PC-3 (cell line): ENCODE data around the gene MSI2. TPM values are rescaled to one million over a fixed set of nuclear protein-coding genes. Genes with fewer than 3 reads are reported as not detected.
A peak's percentile ranks its signal among the peaks of the same experiment; 100 is the strongest.

Experiments used
- ATAC-seq: fragments of 200-7000 bp; cut with Tn5 transposase; 2 replicates; pipeline ENCODE4 v1.9.1; 2020; ENCODE audit warnings: mild to moderate bottlenecking, moderate library complexity
- BruUV-seq: library from RNA; stranded (reverse); fragments of 400-500 nt; replicated peaks from 2 replicates; lab custom pipeline; 2021; lab: Mats Ljungman, UMichigan
- CTCF ChIA-PET: fragments of 300-600 bp; sonication (Branson Sonifier 250); formaldehyde crosslinking; loops from one replicate; lab custom pipeline; 2022; ENCODE audit warnings: antibody characterized with exemption; lab: Charles Lee
- POLR2A ChIA-PET: fragments of 300-600 bp; sonication (Branson Sonifier 250); formaldehyde crosslinking; loops from one replicate; lab custom pipeline; 2022; ENCODE audit warnings: antibody characterized with exemption; ENCODE audit not compliant: unreplicated experiment; lab: Charles Lee
- DNase-seq: peaks from one replicate; pipeline ENCODE4 v3.0.0-alpha.2; 2015
- H2AFZ ChIP-seq: fragments of 300-600 bp; sonication (generic); 2 replicates; pipeline ENCODE4 v1.6.0; 2016; ENCODE audit warnings: antibody characterized with exemption, low read length
- H3F3A ChIP-seq: fragments of 300-600 bp; sonication (generic); one replicate; pipeline ENCODE4 v1.6.0; 2017; ENCODE audit warnings: antibody characterized with exemption, low read length, control low read depth, mild to moderate bottlenecking; ENCODE audit not compliant: unreplicated experiment
- H3K27ac ChIP-seq: fragments of 300-600 bp; sonication (generic); 2 replicates; pipeline ENCODE4 v1.5.1; 2016; ENCODE audit warnings: mild to moderate bottlenecking, low read length
- H3K27me3 ChIP-seq: fragments of 300-600 bp; sonication (generic); 2 replicates; pipeline ENCODE4 v1.6.1; 2016; ENCODE audit warnings: low read length, mixed read lengths
- H3K36me3 ChIP-seq: fragments of 300-600 bp; sonication (generic); 2 replicates; pipeline ENCODE4 v1.6.1; 2016; ENCODE audit warnings: low read depth, mixed run types, low read length, mixed read lengths
- H3K4me1 ChIP-seq: fragments of 300-600 bp; sonication (generic); 2 replicates; pipeline ENCODE4 v1.5.1; 2016; ENCODE audit warnings: low read length; ENCODE audit not compliant: insufficient read depth
- H3K4me2 ChIP-seq: fragments of 300-600 bp; sonication (generic); 2 replicates; pipeline ENCODE4 v1.6.0; 2016; ENCODE audit warnings: low read length
- H3K4me3 ChIP-seq: fragments of 300-600 bp; sonication (generic); 2 replicates; pipeline ENCODE4 v1.5.1; 2016; ENCODE audit warnings: mild to moderate bottlenecking, low read length, mixed read lengths
- H3K79me2 ChIP-seq: fragments of 300-600 bp; sonication (generic); 2 replicates; pipeline ENCODE4 v1.6.1; 2017; ENCODE audit warnings: low read length, mixed read lengths
- H3K9ac ChIP-seq: fragments of 300-600 bp; sonication (generic); 2 replicates; pipeline ENCODE4 v1.6.0; 2016; ENCODE audit warnings: mild to moderate bottlenecking, low read length
- H3K9me2 ChIP-seq: fragments of 300-600 bp; sonication (generic); replicated peaks from 2 replicates; pipeline ENCODE4 v1.6.1; 2016; ENCODE audit warnings: mixed run types, low read length, mixed read lengths
- H3K9me3 ChIP-seq: fragments of 300-600 bp; sonication (generic); 2 replicates; pipeline ENCODE4 v1.6.1; 2016; ENCODE audit warnings: low read length, mixed read lengths
- H4K20me1 ChIP-seq: fragments of 300-600 bp; sonication (generic); 2 replicates; pipeline ENCODE4 v1.6.1; 2016; ENCODE audit warnings: low read length, mixed read lengths
- CTCF ChIP-seq: fragments of 300-600 bp; sonication (generic); conservative IDR thresholded peaks from 2 replicates; pipeline ENCODE4 v1.5.1; 2017; ENCODE audit warnings: antibody characterized with exemption, low read depth, mild to moderate bottlenecking, low read length
- EZH2 ChIP-seq: fragments of 300-600 bp; sonication (generic); IDR thresholded peaks from one replicate; pipeline ENCODE4 v1.6.1; 2017; ENCODE audit warnings: antibody characterized with exemption, mild to moderate bottlenecking, low read length; ENCODE audit not compliant: unreplicated experiment
- EZH2phosphoT487 ChIP-seq: fragments of 300-600 bp; sonication (generic); IDR thresholded peaks from 2 replicates; pipeline ENCODE4 v1.6.1; 2018; ENCODE audit warnings: mild to moderate bottlenecking, antibody characterized with exemption, low read length, borderline replicate concordance
- intact Hi-C: fragments of 100-400 bp; cut with micrococcal nuclease; formaldehyde crosslinking; loops from 2 replicates; pipeline ENCODE4 v1.9.0; 2023
- total RNA-seq: library from RNA; depleted of rRNA; stranded (reverse); fragments of >200 nt; gene quantifications from 2 replicates; pipeline ENCODE4 v1.2.3, GENCODE V29; 2014

Gene MSI2
- total RNA-seq, 1 experiment from 2014 or later: 54.7 TPM

GRCh38 chr17:57636985-57637665 is 380.8 kb downstream of the MSI2 start:
- H3K4me2 ChIP-seq: peak overlapping the region; percentile 12; the same call in 1 of the 2 replicates
- H3K9ac ChIP-seq: no peak overlapping the region
- no peak overlapping the region for H3K4me3 ChIP-seq
- no peaks in the 10 kb centered on the region for H3K9me3 ChIP-seq
- no peak overlapping the region for H3K27ac ChIP-seq
- no peak overlapping the region for H2AFZ ChIP-seq
- intact Hi-C loops: no loop called here
- ATAC-seq (peak; percentile 66), DNase-seq (peak; percentile 46)
- H4K20me1 ChIP-seq: no peaks in the 10 kb centered on the region
- H3K36me3 ChIP-seq: no peaks in the 10 kb centered on the region
- ChIA-PET CTCF (interaction anchor here (1.8 kb wide), 1 partner anchor 35 kb away, joined by 5 read pairs; no protein-coding TSS in a partner anchor), POLR2A (no interaction called here)
- H3K9me2 ChIP-seq: no peaks in the 10 kb centered on the region
- no peak for TF ChIP-seq EZH2
- no peak for TF ChIP-seq EZH2phosphoT487
- TF ChIP-seq CTCF: no peak
- H3K27me3 ChIP-seq: no peaks in the 10 kb centered on the region
- no peaks in the 10 kb centered on the region for H3F3A ChIP-seq
- H3K4me1 ChIP-seq: peaks cover 4% of the 10 kb centered on the region
- no peaks in the 10 kb centered on the region for H3K79me2 ChIP-seq
- BruUV-seq: no TSS peak

GRCh38 chr17:57637666-57638010 is 381.3 kb downstream of the MSI2 start:
- H3K9me3 ChIP-seq: no peaks in the 10 kb centered on the region
- no peak overlapping the region for H2AFZ ChIP-seq
- no peaks in the 10 kb centered on the region for H3K9me2 ChIP-seq
- DNase-seq: no peak
- no peaks in the 10 kb centered on the region for H3K79me2 ChIP-seq
- no peak overlapping the region for H3K27ac ChIP-seq
- H3K4me3 ChIP-seq: no peak overlapping the region
- BruUV-seq: no TSS peak
- ChIA-PET POLR2A (no interaction called here), CTCF (interaction anchor here (1.8 kb wide), 1 partner anchor 34 kb away, joined by 5 read pairs; no protein-coding TSS in a partner anchor)
- H3F3A ChIP-seq: no peaks in the 10 kb centered on the region
- no peak for TF ChIP-seq CTCF
- no peak for TF ChIP-seq EZH2
- TF ChIP-seq EZH2phosphoT487: no peak
- H4K20me1 ChIP-seq: no peaks in the 10 kb centered on the region
- no peak for ATAC-seq
- H3K4me2 ChIP-seq: no peak overlapping the region
- no peaks in the 10 kb centered on the region for H3K36me3 ChIP-seq
- intact Hi-C loops: no loop called here
- no peaks in the 10 kb centered on the region for H3K27me3 ChIP-seq
- H3K4me1 ChIP-seq: peaks cover 4% of the 10 kb centered on the region
- H3K9ac ChIP-seq: no peak overlapping the region

- DNase-seq (no peak), ATAC-seq (no peak)
- no peak overlapping the region for H3K27ac ChIP-seq
- ChIA-PET CTCF (interaction anchor here (0.6 to 1.8 kb wide), 2 partner anchors 33 to 320 kb away, joined by 5 read pairs; no protein-coding TSS in a partner anchor), POLR2A (no interaction called here)
- no peaks in the 10 kb centered on the region for H3K9me2 ChIP-seq
- H3K4me3 ChIP-seq: no peak overlapping the region
- H3F3A ChIP-seq: no peaks in the 10 kb centered on the region
- no peaks in the 10 kb centered on the region for H3K9me3 ChIP-seq
- H4K20me1 ChIP-seq: no peaks in the 10 kb centered on the region
- no TSS peak for BruUV-seq
- H3K4me1 ChIP-seq: peaks cover 4% of the 10 kb centered on the region
- intact Hi-C loops: no loop called here
- no peaks in the 10 kb centered on the region for H3K79me2 ChIP-seq
- TF ChIP-seq EZH2phosphoT487 (no peak), CTCF (no peak), EZH2 (no peak)
- H3K36me3 ChIP-seq: no peaks in the 10 kb centered on the region
- H2AFZ ChIP-seq: no peak overlapping the region
- no peak overlapping the region for H3K9ac ChIP-seq
- H3K4me2 ChIP-seq: no peak overlapping the region
- H3K27me3 ChIP-seq: no peaks in the 10 kb centered on the region
Observed at GRCh38 chr17:57638284-57638683, 382.0 kb downstream of the MSI2 start.
